GM12878 (cell line): ENCODE measurements around the gene NTM. TPM values are rescaled to one million over a fixed set of nuclear protein-coding genes. Genes with fewer than 3 reads are reported as not detected.

Experiments used
- ATAC-seq: fragments of 200-7000 bp; cut with Tn5 transposase; 3 replicates; pipeline ENCODE4 v1.9.1; 2020; ENCODE audit warnings: mild to moderate bottlenecking, moderate library complexity
- BruUV-seq: library from RNA; stranded (reverse); fragments of 400-500 nt; replicated peaks from 2 replicates; lab custom pipeline; 2021; lab: Mats Ljungman, UMichigan
- CTCF ChIA-PET: fragments of 300-600 bp; sonication (Branson Sonifier 250); formaldehyde crosslinking; extraction: SDS; loops from one replicate; lab custom pipeline; 2021; ENCODE audit warnings: inconsistent platforms; lab: Yijun Ruan, JAX
- POLR2A ChIA-PET: fragments of 350-600 bp; formaldehyde crosslinking; extraction: SDS; loops from one replicate; lab custom pipeline; 2021; ENCODE audit warnings: inconsistent platforms; lab: Charles Lee
- RAD21 ChIA-PET: fragments of 300-600 bp; sonication (Branson Sonifier 250); formaldehyde crosslinking; loops from one replicate; lab custom pipeline; 2023; ENCODE audit warnings: antibody characterized with exemption; ENCODE audit not compliant: unreplicated experiment; lab: Charles Lee
- SMC1A ChIA-PET: fragments of 300-600 bp; sonication (Branson Sonifier 250); formaldehyde crosslinking; loops from one replicate; lab custom pipeline; 2023; ENCODE audit not compliant: unreplicated experiment, uncharacterized antibody; lab: Charles Lee
- DNase-seq: peaks from one replicate; pipeline ENCODE4 v3.0.0-alpha.2; 2011; ENCODE audit warnings: low read depth, low spot score
- FAIRE-seq: peaks from 3 replicates; lab custom pipeline; 2011; peaks lifted over from hg19 to GRCh38; lab: Jason Lieb, UNC
- H2AFZ ChIP-seq: 2 replicates; pipeline ENCODE4 v1.6.0; 2011; ENCODE audit warnings: low read depth, low read length, control low read depth; ENCODE audit not compliant: control insufficient read depth
- H3K27ac ChIP-seq: 2 replicates; pipeline ENCODE4 v1.5.1; 2011; ENCODE audit warnings: control low read depth; ENCODE audit not compliant: control insufficient read depth, insufficient read depth
- H3K27me3 ChIP-seq, 2 experiments: replicated peaks in 1 of 2; 2 replicates each; pipeline versions ENCODE4 v1.6.0 to v1.6.1; 2011; ENCODE audit warnings: low read length in 1 of 2; ENCODE audit not compliant: control insufficient read depth in 2 of 2, insufficient read depth in 2 of 2
- H3K36me3 ChIP-seq, 2 experiments: 2 replicates each; pipeline ENCODE4 v1.5.1; 2011; ENCODE audit warnings: low read length in 1 of 2; ENCODE audit not compliant: control insufficient read depth in 2 of 2, insufficient read depth in 2 of 2
- H3K4me1 ChIP-seq: 2 replicates; pipeline ENCODE4 v1.6.1; 2011; ENCODE audit warnings: mild to moderate bottlenecking, low read length, moderate library complexity, mixed read lengths; ENCODE audit not compliant: control insufficient read depth, insufficient read depth
- H3K4me2 ChIP-seq: 2 replicates; pipeline ENCODE4 v1.6.0; 2011; ENCODE audit warnings: control low read depth; ENCODE audit not compliant: control insufficient read depth, insufficient read depth
- H3K4me3 ChIP-seq: fragments of 200-600 bp; sonication (generic); 2 replicates; pipeline ENCODE4 v1.5.1; 2016
- H3K79me2 ChIP-seq: 2 replicates; pipeline ENCODE4 v1.6.0; 2011; ENCODE audit warnings: low read length; ENCODE audit not compliant: control insufficient read depth, insufficient read depth
- H3K9ac ChIP-seq: 2 replicates; pipeline ENCODE4 v1.8.0; 2011; ENCODE audit warnings: low read length, control low read depth, mixed read lengths; ENCODE audit not compliant: control insufficient read depth, insufficient read depth
- H3K9me3 ChIP-seq: replicated peaks from 3 replicates; pipeline ENCODE4 v1.5.1; 2011; ENCODE audit warnings: mild to moderate bottlenecking, low read length; ENCODE audit not compliant: control insufficient read depth, insufficient read depth
- H4K20me1 ChIP-seq: 2 replicates; pipeline ENCODE4 v1.6.0; 2011; ENCODE audit not compliant: control insufficient read depth, insufficient read depth
- FOS ChIP-seq: IDR thresholded peaks from 3 replicates; pipeline ENCODE4 v1.6.1; 2011; ENCODE audit warnings: borderline replicate concordance; ENCODE audit not compliant: insufficient read length; ENCODE audit errors: extremely low read depth
- SMAD5 ChIP-seq: IDR thresholded peaks from 2 replicates; pipeline ENCODE4 v1.6.1; 2016; ENCODE audit warnings: antibody characterized with exemption, low read depth
- WGBS: methylation state at CpG from one replicate; pipeline ENCODE4 v1.1.6; 2016; ENCODE audit warnings: low lambda C conversion rate; ENCODE audit not compliant: insufficient replicate concordance, insufficient coverage; ENCODE audit errors: missing lambda C conversion rate; 5-methylcytosine and 5-hydroxymethylcytosine counted together
- in situ Hi-C: fragments of 300-500 bp; cut with MboI; formaldehyde crosslinking; loops from 9 replicates; pipeline ENCODE4 v1.14.3; 2018; ENCODE audit warnings: mixed read lengths
- intact Hi-C: fragments of 100-400 bp; cut with micrococcal nuclease; formaldehyde crosslinking; loops from one replicate; pipeline ENCODE4 v1.14.2; 2022; ENCODE audit not compliant: unreplicated experiment
- polyA plus RNA-seq, 11 experiments: library from polyadenylated mRNA; depleted of rRNA in 4 of 11; unstranded in 6 of 11; stranded (reverse) in 5 of 11; fragments of >200 nt; fragmentation: Nextera tagmentation in 4 of 11; fragmentation: Illumina TruSeq in 1 of 11; extraction: Ambion mirVana in 4 of 11; extraction: Trizol in 1 of 11; gene quantifications; 1 replicate in 1 of 11; 2 replicates in 10 of 11; pipeline versions ENCODE4 v1.2.1 to v1.2.3, GENCODE V29; 2011 to 2016; ENCODE audit warnings: inconsistent platforms in 2 of 11, missing spikeins in 2 of 11, low read depth in 1 of 11
- total RNA-seq, 4 experiments: library from RNA; depleted of rRNA in 3 of 4; stranded (reverse); fragments of >200 nt in 3 of 4; fragmentation: Illumina TruSeq in 1 of 4; extraction: Trizol in 1 of 4; gene quantifications; 2 replicates each; pipeline versions ENCODE4 v1.2.1 to v1.2.3, GENCODE V29; 2013 to 2021
- TF ChIP-seq, protein P1 (sequence below): fragments of 450-650 bp; IDR thresholded peaks from 2 replicates; pipeline ENCODE4 v1.6.1; 2018; ENCODE audit warnings: mild to moderate bottlenecking, low read depth, moderate library complexity; ENCODE audit not compliant: partially characterized antibody

The NTM gene
- total and polyA plus RNA-seq, 10 of the 15 experiments (the other 5 are each of a cell fraction or from before 2014, with no cell fraction given) = not detected

DNA sequence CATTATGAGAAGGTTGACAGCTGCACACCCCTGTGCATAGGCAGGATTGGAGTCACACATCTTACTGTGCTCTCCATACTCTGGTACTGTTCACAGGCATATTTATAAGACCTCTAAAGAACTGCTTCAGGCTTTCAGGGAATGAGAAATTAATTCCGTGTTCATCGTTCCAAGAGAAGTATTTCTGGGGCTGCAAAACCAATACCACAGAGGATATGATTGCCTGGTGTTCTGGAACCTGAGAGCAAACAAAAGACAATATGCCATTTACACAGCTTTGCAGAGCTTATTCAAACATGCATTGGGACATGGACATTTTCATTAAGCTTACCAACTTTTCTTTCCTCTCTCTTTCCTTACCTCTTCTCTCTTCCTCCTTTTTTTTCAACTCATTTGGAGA lies 388.7 kb downstream of the NTM start:
- no peak for TF ChIP-seq SMAD5
- TF ChIP-seq FOS = no peak
- TF ChIP-seq, protein P1, sequence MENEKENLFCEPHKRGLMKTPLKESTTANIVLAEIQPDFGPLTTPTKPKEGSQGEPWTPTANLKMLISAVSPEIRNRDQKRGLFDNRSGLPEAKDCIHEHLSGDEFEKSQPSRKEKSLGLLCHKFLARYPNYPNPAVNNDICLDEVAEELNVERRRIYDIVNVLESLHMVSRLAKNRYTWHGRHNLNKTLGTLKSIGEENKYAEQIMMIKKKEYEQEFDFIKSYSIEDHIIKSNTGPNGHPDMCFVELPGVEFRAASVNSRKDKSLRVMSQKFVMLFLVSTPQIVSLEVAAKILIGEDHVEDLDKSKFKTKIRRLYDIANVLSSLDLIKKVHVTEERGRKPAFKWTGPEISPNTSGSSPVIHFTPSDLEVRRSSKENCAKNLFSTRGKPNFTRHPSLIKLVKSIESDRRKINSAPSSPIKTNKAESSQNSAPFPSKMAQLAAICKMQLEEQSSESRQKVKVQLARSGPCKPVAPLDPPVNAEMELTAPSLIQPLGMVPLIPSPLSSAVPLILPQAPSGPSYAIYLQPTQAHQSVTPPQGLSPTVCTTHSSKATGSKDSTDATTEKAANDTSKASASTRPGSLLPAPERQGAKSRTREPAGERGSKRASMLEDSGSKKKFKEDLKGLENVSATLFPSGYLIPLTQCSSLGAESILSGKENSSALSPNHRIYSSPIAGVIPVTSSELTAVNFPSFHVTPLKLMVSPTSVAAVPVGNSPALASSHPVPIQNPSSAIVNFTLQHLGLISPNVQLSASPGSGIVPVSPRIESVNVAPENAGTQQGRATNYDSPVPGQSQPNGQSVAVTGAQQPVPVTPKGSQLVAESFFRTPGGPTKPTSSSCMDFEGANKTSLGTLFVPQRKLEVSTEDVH = no peak
- Histone ChIP-seq H3K79me2 (no peaks in the 10 kb centered on the region), H3K4me2 (no peak overlapping the region), H3K9ac (no peak overlapping the region), H3K27ac (no peak overlapping the region), H2AFZ (no peak overlapping the region), H3K4me1 (no peaks in the 10 kb centered on the region), H3K36me3 (no peaks in the 10 kb centered on the region), H3K9me3 (no peaks in the 10 kb centered on the region), H3K4me3 (no peak overlapping the region), H4K20me1 (no peaks in the 10 kb centered on the region), H3K27me3 (no peaks in the 10 kb centered on the region)
- ChIA-PET SMC1A (no interaction called here), POLR2A (no interaction called here), CTCF (interaction anchor here (2.8 kb wide), 1 partner anchor 12 kb away, joined by 19 read pairs; no protein-coding TSS in a partner anchor), RAD21 (no interaction called here)
- 58% methylated on average over 2 of the region's 2 CpGs for WGBS
- no peak for ATAC-seq
- BruUV-seq = no TSS peak
- intact Hi-C loops = no loop called here
- no peak for FAIRE-seq
- no peak for DNase-seq
- in situ Hi-C loops = no loop called here
